ENCODE results near the gene CENPK.

The CENPK gene

GRCh38 chr5:65481171-65481581 lies 81.8 kb downstream of the CENPK start:
- Histone ChIP-seq H3K4me3 (ENCODE audit: low read length in 2 of 2) (peak overlapping the region; percentile 79 to 100), H3K27me3 (ENCODE audit: control insufficient read depth in 1 of 2, insufficient read depth in 2 of 2, low read length in 2 of 2) (no peaks in the 10 kb centered on the region), H3K27ac (ENCODE audit: low read length) (peak overlapping the region; percentile 69), H3K4me1 (ENCODE audit: control insufficient read depth, insufficient read depth, low read length) (peaks cover 10% of the 10 kb centered on the region), H3K9ac (ENCODE audit: low read length in 2 of 2) (peak overlapping the region; percentile 43 to 82), H3K9me3 (ENCODE audit: control insufficient read depth in 2 of 2, low read length in 2 of 2) (no peaks in the 10 kb centered on the region), H3K36me3 (ENCODE audit: control insufficient read depth in 2 of 2, insufficient read depth in 2 of 2, low read length in 2 of 2) (no peaks in the 10 kb centered on the region)

- Histone ChIP-seq H3K27me3 (ENCODE audit: control insufficient read depth in 1 of 2, insufficient read depth in 2 of 2, low read length in 2 of 2) (no peaks in the 10 kb centered on the region), H3K36me3 (ENCODE audit: control insufficient read depth in 2 of 2, insufficient read depth in 2 of 2, low read length in 2 of 2) (no peaks in the 10 kb centered on the region), H3K9ac (ENCODE audit: low read length in 2 of 2) (peak overlapping the region; percentile 17 to 48), H3K9me3 (ENCODE audit: control insufficient read depth in 2 of 2, low read length in 2 of 2) (no peaks in the 10 kb centered on the region), H3K4me3 (ENCODE audit: low read length in 2 of 2) (peak overlapping the region; percentile 55 to 79), H3K27ac (ENCODE audit: low read length) (peak overlapping the region; percentile 69), H3K4me1 (ENCODE audit: control insufficient read depth, insufficient read depth, low read length) (peaks cover 10% of the 10 kb centered on the region)
These were observed 82.6 kb downstream of the CENPK start for GRCh38 chr5:65480306-65480865.

GRCh38 chr5:65479527-65479926 lies 83.4 kb downstream of the CENPK start:
- no peaks in the 10 kb centered on the region for H3K36me3 ChIP-seq (ENCODE audit: control insufficient read depth in 2 of 2, insufficient read depth in 2 of 2, low read length in 2 of 2)
- no peak overlapping the region for H3K27ac ChIP-seq (ENCODE audit: low read length)
- peaks cover 10% of the 10 kb centered on the region for H3K4me1 ChIP-seq (ENCODE audit: control insufficient read depth, insufficient read depth, low read length)
- no peak overlapping the region for H3K9ac ChIP-seq (ENCODE audit: low read length in 2 of 2)
- peak overlapping the region; percentile 55 to 79 for H3K4me3 ChIP-seq (ENCODE audit: low read length in 2 of 2)
- no peaks in the 10 kb centered on the region for H3K9me3 ChIP-seq (ENCODE audit: control insufficient read depth in 2 of 2, low read length in 2 of 2)
- H3K27me3 ChIP-seq (ENCODE audit: control insufficient read depth in 1 of 2, insufficient read depth in 2 of 2, low read length in 2 of 2), result no peaks in the 10 kb centered on the region

GRCh38 chr5:65478336-65478735 lies 84.6 kb downstream of the CENPK start:
- Histone ChIP-seq H3K4me1 (ENCODE audit: control insufficient read depth, insufficient read depth, low read length) (peaks cover 7% of the 10 kb centered on the region), H3K36me3 (ENCODE audit: control insufficient read depth in 2 of 2, insufficient read depth in 2 of 2, low read length in 2 of 2) (no peaks in the 10 kb centered on the region), H3K4me3 (ENCODE audit: low read length in 2 of 2) (no peak overlapping the region), H3K27me3 (ENCODE audit: control insufficient read depth in 1 of 2, insufficient read depth in 2 of 2, low read length in 2 of 2) (no peaks in the 10 kb centered on the region), H3K9ac (ENCODE audit: low read length in 2 of 2) (no peak overlapping the region), H3K27ac (ENCODE audit: low read length) (no peak overlapping the region), H3K9me3 (ENCODE audit: control insufficient read depth in 2 of 2, low read length in 2 of 2) (no peaks in the 10 kb centered on the region)

- Histone ChIP-seq H3K36me3 (ENCODE audit: control insufficient read depth in 2 of 2, insufficient read depth in 2 of 2, low read length in 2 of 2) (no peaks in the 10 kb centered on the region), H3K4me3 (ENCODE audit: low read length in 2 of 2) (no peak overlapping the region), H3K27me3 (ENCODE audit: control insufficient read depth in 1 of 2, insufficient read depth in 2 of 2, low read length in 2 of 2) (no peaks in the 10 kb centered on the region), H3K9me3 (ENCODE audit: control insufficient read depth in 2 of 2, low read length in 2 of 2) (no peaks in the 10 kb centered on the region), H3K4me1 (ENCODE audit: control insufficient read depth, insufficient read depth, low read length) (no peaks in the 10 kb centered on the region), H3K9ac (ENCODE audit: low read length in 2 of 2) (no peak overlapping the region), H3K27ac (ENCODE audit: low read length) (no peak overlapping the region)
These were observed 87.1 kb downstream of the CENPK start for GRCh38 chr5:65475895-65476294.

DNA sequence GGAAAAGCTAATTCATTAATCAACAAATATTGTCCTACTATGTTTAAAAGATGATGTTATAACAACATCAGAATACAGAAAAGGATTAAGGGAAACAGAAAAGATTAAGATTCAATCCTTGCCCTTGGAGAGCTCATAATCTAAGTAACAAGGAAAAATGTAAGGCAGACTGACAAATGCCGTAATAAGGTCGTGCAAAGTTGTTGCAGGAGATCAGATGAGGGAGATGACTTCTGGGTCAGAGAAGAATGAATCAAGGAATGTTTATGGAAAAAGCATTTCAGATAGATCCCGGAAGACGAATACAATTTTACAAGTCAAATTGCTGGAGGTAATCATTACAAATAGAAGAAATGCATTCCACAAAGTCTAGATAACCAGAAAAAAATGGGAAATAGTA lies 87.6 kb downstream of the CENPK start:
- H3K4me1 ChIP-seq (ENCODE audit: control insufficient read depth, insufficient read depth, low read length), result no peaks in the 10 kb centered on the region
- H3K9ac ChIP-seq (ENCODE audit: low read length in 2 of 2), result no peak overlapping the region
- no peak overlapping the region for H3K4me3 ChIP-seq (ENCODE audit: low read length in 2 of 2)
- no peak overlapping the region for H3K27ac ChIP-seq (ENCODE audit: low read length)
- no peaks in the 10 kb centered on the region for H3K27me3 ChIP-seq (ENCODE audit: control insufficient read depth in 1 of 2, insufficient read depth in 2 of 2, low read length in 2 of 2)
- H3K9me3 ChIP-seq (ENCODE audit: control insufficient read depth in 2 of 2, low read length in 2 of 2), result no peaks in the 10 kb centered on the region
- H3K36me3 ChIP-seq (ENCODE audit: control insufficient read depth in 2 of 2, insufficient read depth in 2 of 2, low read length in 2 of 2), result no peaks in the 10 kb centered on the region

DNA sequence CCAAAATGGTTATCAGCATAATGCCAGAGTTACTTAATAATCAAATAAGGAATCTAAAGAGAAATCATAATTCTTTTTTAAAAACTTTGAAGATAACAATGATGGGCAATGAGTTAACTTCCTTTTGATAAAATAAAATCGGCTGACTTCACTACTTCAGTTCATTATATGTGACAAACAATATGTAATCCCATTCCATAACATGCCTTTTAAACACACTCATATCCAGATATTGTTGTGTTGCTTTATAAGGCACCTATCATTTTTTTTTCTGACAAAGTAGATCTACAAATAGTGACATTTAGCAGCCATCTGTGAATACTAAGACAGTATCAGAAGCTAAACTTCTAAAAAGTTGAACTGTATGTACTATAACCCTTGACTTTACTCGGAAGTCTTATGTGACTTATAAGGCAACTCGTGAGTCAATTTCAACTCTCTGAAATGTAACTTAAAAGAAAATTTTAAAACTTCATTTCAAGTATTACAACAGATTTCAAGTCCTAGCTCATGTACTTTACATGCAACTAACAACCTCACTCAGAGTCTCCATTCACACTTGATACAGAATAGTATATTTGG lies 88.7 kb downstream of the CENPK start:
- H3K4me3 ChIP-seq (ENCODE audit: low read length in 2 of 2), result no peak overlapping the region
- no peak overlapping the region for H3K27ac ChIP-seq (ENCODE audit: low read length)

GRCh38 chr5:65468633-65469032 lies 94.3 kb downstream of the CENPK start:
- Histone ChIP-seq H3K36me3 (ENCODE audit: control insufficient read depth in 2 of 2, insufficient read depth in 2 of 2, low read length in 2 of 2) (no peaks in the 10 kb centered on the region), H3K27ac (ENCODE audit: low read length) (no peak overlapping the region), H3K9me3 (ENCODE audit: control insufficient read depth in 2 of 2, low read length in 2 of 2) (no peaks in the 10 kb centered on the region), H3K9ac (ENCODE audit: low read length in 2 of 2) (no peak overlapping the region), H3K4me1 (ENCODE audit: control insufficient read depth, insufficient read depth, low read length) (no peaks in the 10 kb centered on the region), H3K27me3 (ENCODE audit: control insufficient read depth in 1 of 2, insufficient read depth in 2 of 2, low read length in 2 of 2) (no peaks in the 10 kb centered on the region), H3K4me3 (ENCODE audit: low read length in 2 of 2) (no peak overlapping the region)

More for the DNA sequence above, 88.7 kb downstream of the CENPK start:
- H3K9me3 ChIP-seq (ENCODE audit: control insufficient read depth in 2 of 2, low read length in 2 of 2), result no peaks in the 10 kb centered on the region
- H3K36me3 ChIP-seq (ENCODE audit: control insufficient read depth in 2 of 2, insufficient read depth in 2 of 2, low read length in 2 of 2), result no peaks in the 10 kb centered on the region
- H3K27me3 ChIP-seq (ENCODE audit: control insufficient read depth in 1 of 2, insufficient read depth in 2 of 2, low read length in 2 of 2), result no peaks in the 10 kb centered on the region
- no peak overlapping the region for H3K9ac ChIP-seq (ENCODE audit: low read length in 2 of 2)
- H3K4me1 ChIP-seq (ENCODE audit: control insufficient read depth, insufficient read depth, low read length), result no peaks in the 10 kb centered on the region

All from stomach smooth muscle (tissue), 2 donors.